ENCODE results near the gene PAK6. TPM values are rescaled to one million over a fixed set of nuclear protein-coding genes. Genes with fewer than 3 reads are reported as not detected.

PAK6 gene
- total and polyA plus RNA-seq, 9 of the 15 experiments (the other 6 are each of a cell fraction or from before 2014, with no cell fraction given): 0.03 to 0.74 (median 0.16) TPM; not detected in 2

GRCh38 chr15:40274350-40275274, 35.7 kb downstream of the PAK6 start (continued):
- TF ChIP-seq DMBX1 (CRISPR knock-in tag; IDR thresholded peaks at IDR 0.05; ENCODE audit: borderline replicate concordance) (no peak), THAP7 (CRISPR knock-in tag; IDR thresholded peaks at IDR 0.05) (no peak), NRF1 (conservative IDR thresholded peaks at IDR 0.05 in 1 of 2, IDR thresholded peaks at IDR 0.05 in 1 of 2) (no peak), ZNF146 (CRISPR knock-in tag; IDR thresholded peaks at IDR 0.05; ENCODE audit: unreplicated experiment) (no peak), SMAD1 (IDR thresholded peaks at IDR 0.05; ENCODE audit: low read depth, low read length, partially characterized antibody) (no peak), ZNF407 (IDR thresholded peaks at IDR 0.05; ENCODE audit: low read depth) (no peak), HLTF (IDR thresholded peaks at IDR 0.05) (no peak), RERE (CRISPR knock-in tag; IDR thresholded peaks at IDR 0.05; ENCODE audit: borderline replicate concordance) (no peak), RAD21 (CRISPR knock-in tag; conservative IDR thresholded peaks at IDR 0.05 in 1 of 2, IDR thresholded peaks at IDR 0.05 in 1 of 2) (peak; percentile 99 to 100), NR2F6 (CRISPR knock-in tag; IDR thresholded peaks at IDR 0.05) (no peak), TEAD4 (IDR thresholded peaks at IDR 0.05; ENCODE audit: low read length) (0 out of 2 replicates have a peak, but pooled peaks have one; percentile 39), TEAD4 (CRISPR knock-in tag; IDR thresholded peaks at IDR 0.05; ENCODE audit: borderline replicate concordance) (no peak)

Data from K562 (cell line).